Hematopoietic multipotent progenitor cell (in vitro differentiated cells): ENCODE results near the gene HOXB6. TPM values are rescaled to one million over a fixed set of nuclear protein-coding genes. Genes with fewer than 3 reads are reported as not detected.

Source experiments
- DNase-seq, 3 donors: peaks; one replicate each; pipeline ENCODE4 v3.0.0-alpha.2; 2011 to 2015; ENCODE audit warnings: low read depth in 2 of 3, low spot score in 2 of 3
- total RNA-seq: library from RNA; depleted of rRNA; stranded (reverse); fragments of >200 nt; gene quantifications from one replicate; pipeline ENCODE4 v1.2.3, GENCODE V29; 2012

Gene HOXB6
- total RNA-seq, 1 donor, result 7.3 TPM

- DNase-seq, result no peak
These were observed 18.2 kb downstream of the HOXB6 start for GRCh38 chr17:48586355-48587258.

- no peak for DNase-seq
These were observed 20.5 kb downstream of the HOXB6 start for GRCh38 chr17:48584223-48584741.

- no peak for DNase-seq
These were observed 21.0 kb downstream of the HOXB6 start for GRCh38 chr17:48583708-48584222.

DNA sequence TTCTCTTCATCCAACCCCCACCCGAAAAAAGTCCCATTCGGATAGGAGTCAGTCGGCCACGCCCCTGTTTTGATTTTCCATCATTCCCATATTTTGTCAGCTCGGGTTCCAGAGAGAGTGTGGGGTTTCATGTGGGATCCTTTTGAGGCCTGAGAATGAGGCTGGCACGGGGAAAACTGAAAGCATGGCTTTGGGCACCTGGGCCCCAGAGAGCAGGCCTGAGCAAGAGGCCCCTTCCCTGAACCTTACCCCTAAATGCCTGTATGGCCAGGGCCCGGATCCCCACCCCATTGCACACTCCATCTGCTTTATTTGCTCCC is 22.1 kb downstream of the HOXB6 start:
- DNase-seq, result no peak

- DNase-seq, result no peak
These were observed 24.8 kb downstream of the HOXB6 start for GRCh38 chr17:48579760-48580554.

DNA sequence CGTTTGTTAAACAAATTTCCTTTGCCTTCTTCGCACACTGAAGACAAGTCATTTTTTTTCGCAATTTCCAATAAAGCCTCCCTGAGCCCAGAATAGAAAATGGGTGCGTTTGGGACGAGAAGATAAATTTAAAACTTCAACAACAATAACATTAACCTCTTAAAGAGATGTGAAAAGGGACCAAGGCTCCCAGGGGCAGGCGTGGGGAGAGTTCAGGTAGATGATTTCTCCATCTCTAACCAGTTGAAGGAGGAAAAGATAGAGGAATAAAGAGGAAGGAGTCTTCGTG is 25.4 kb downstream of the HOXB6 start:
- no peak for DNase-seq

GRCh38 chr17:48578616-48579470 is 25.9 kb downstream of the HOXB6 start:
- peak in 1 of 3 donors; percentile 72 for DNase-seq

GRCh38 chr17:48577946-48578615 is 26.7 kb downstream of the HOXB6 start, which contains the start of gene HOXB4:
Gene HOXB4 (minus strand): TSS chr17:48578350. CDS start chr17:48578319, 31 bp downstream.
- peak in 2 of 3 donors; percentile 73 to 80 for DNase-seq

- DNase-seq, result no peak
These were observed 27.3 kb downstream of the HOXB6 start for GRCh38 chr17:48577330-48577945.

- no peak for DNase-seq
These were observed 28.1 kb downstream of the HOXB6 start for GRCh38 chr17:48576479-48577309.

- DNase-seq, result no peak
These were observed 28.9 kb downstream of the HOXB6 start for GRCh38 chr17:48575673-48576478.

- no peak for DNase-seq
These were observed 29.7 kb downstream of the HOXB6 start for GRCh38 chr17:48575066-48575582.

DNA sequence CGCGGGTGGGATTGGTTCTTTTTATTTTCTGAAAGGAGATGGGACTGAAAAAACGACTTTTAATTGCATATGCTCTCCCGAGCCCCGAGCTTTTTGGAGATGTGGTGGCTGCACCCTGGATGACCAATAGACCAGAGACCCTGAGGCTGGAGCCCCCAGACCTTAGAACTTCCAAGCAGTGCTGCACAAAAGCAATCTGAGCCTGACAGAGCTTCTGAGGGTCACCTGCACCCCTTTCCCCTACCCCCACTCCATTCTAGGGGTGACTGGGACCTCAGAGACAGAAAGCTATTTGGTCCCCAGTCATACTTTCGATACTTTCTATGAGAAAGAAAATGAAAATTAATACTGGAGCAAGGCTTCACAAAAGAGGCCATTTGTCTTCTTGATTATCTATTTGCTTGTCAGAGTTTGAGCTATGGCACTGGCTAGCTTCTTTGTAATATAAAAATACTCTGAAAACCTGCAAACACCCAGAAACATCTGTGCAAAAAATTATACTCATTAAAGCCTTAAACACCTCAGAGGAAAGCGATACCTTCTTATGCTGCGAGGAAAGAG is 30.2 kb downstream of the HOXB6 start:
- DNase-seq, result no peak

DNA sequence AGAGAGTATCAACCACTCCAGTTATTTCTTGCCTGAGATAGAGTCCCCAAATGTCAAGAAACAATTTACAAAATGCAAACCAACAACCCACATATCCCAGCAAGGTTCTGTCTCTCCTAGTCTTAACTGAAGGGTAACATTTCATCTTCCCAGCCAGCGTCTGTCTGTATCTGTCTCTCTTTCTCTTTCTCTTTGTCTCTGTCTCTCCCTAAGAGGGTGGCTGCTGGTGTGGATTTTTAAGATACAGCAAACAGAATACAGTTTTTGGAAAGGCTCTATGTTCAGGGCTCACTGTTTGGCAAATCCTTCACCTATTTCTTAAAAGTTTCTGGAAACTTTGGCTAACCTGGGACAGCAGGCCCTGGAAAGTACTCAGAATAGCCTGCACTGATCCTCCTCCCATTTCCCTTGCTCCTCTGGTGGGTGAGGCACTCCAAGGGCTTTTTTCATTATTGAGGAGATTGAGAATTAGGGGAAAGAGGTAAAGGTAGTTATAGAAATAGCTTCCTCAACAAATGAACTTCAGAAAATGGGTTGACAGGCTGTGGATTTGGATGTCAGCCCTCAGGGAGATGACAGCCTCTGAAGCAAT is 32.9 kb downstream of the HOXB6 start:
- no peak for DNase-seq

GRCh38 chr17:48571024-48571818 is 33.6 kb downstream of the HOXB6 start:
- DNase-seq, result no peak
